Activated naive CD8-positive, alpha-beta T cell treated with anti-CD3 and anti-CD28 coated beads, Interleukin-2, amount 50 U/mL, for 24 hours (primary cell): ENCODE measurements around the gene PRX.
"Not testable (repeated sequence)": the region's sequence is repeated elsewhere in the genome, so short reads cannot be mapped to it uniquely, and the experiment has no call there.

Experiments
- ATAC-seq: fragments of 150-1000 bp; cut with Tn5 transposase; one replicate; pipeline ENCODE4 v1.10.0; 2021
- DNase-seq: peaks from one replicate; pipeline ENCODE4 v3.0.0; 2021
- H3K27ac Mint-ChIP-seq: one replicate; pipeline ENCODE4 v1.8.0; 2021; ENCODE audit warnings: mild to moderate bottlenecking, mixed read lengths
- H3K27me3 Mint-ChIP-seq: one replicate; pipeline ENCODE4 v1.8.0; 2021; ENCODE audit warnings: mixed read lengths
- H3K36me3 Mint-ChIP-seq: one replicate; pipeline ENCODE4 v1.8.0; 2021; ENCODE audit warnings: low read depth, mixed read lengths
- H3K4me1 Mint-ChIP-seq: one replicate; pipeline ENCODE4 v1.8.0; 2021; ENCODE audit warnings: mixed read lengths
- H3K4me3 Mint-ChIP-seq: one replicate; pipeline ENCODE4 v1.8.0; 2021; ENCODE audit warnings: mild to moderate bottlenecking, moderate library complexity, mixed read lengths
- H3K9me3 Mint-ChIP-seq: one replicate; pipeline ENCODE4 v1.8.0; 2021; ENCODE audit warnings: mixed read lengths

PRX gene

GRCh38 chr19:40444825-40445312 lies 31.7 kb upstream of the PRX start:
- Mint-ChIP-seq H3K4me3 (peak overlapping the region; percentile 96), H3K27ac (peak overlapping the region; percentile 83), H3K36me3 (peaks cover 9% of the 10 kb centered on the region), H3K4me1 (peaks cover 33% of the 10 kb centered on the region), H3K27me3 (no peaks in the 10 kb centered on the region), H3K9me3 (no peaks in the 10 kb centered on the region)
- DNase-seq, result no peak
- no peak for ATAC-seq

GRCh38 chr19:40444000-40444824 lies 31.0 kb upstream of the PRX start, which contains the start of gene SERTAD3:
Gene SERTAD3, minus strand, starts transcription at chr19:40444335. Its CDS starts 2,255 bp downstream, at chr19:40442080.
- no peaks in the 10 kb centered on the region for H3K27me3 Mint-ChIP-seq
- no peaks in the 10 kb centered on the region for H3K9me3 Mint-ChIP-seq
- DNase-seq (peak; percentile 97), ATAC-seq (peak; percentile 75)
- peaks cover 9% of the 10 kb centered on the region for H3K36me3 Mint-ChIP-seq
- H3K4me3 Mint-ChIP-seq, result peak within 1 kb of the TSS; percentile 96
- H3K27ac Mint-ChIP-seq, result peak within 1 kb of the TSS; percentile 92
- H3K4me1 Mint-ChIP-seq, result peaks cover 38% of the 10 kb centered on the region

GRCh38 chr19:40443131-40443999 lies 30.2 kb upstream of the PRX start:
- DNase-seq, result peak; percentile 99
- H3K4me1 Mint-ChIP-seq, result peaks cover 38% of the 10 kb centered on the region

GRCh38 chr19:40442328-40443130 lies 29.4 kb upstream of the PRX start:
- H3K27me3 Mint-ChIP-seq, result no peaks in the 10 kb centered on the region
- DNase-seq, result no peak

More at GRCh38 chr19:40443131-40443999, 30.2 kb upstream of the PRX start:
- Mint-ChIP-seq H3K27ac (peak overlapping the region; percentile 92), H3K9me3 (no peaks in the 10 kb centered on the region), H3K36me3 (peaks cover 9% of the 10 kb centered on the region), H3K4me3 (peak overlapping the region; percentile 96), H3K27me3 (no peaks in the 10 kb centered on the region)
- ATAC-seq, result peak; percentile 88

GRCh38 chr19:40441719-40442253 lies 28.6 kb upstream of the PRX start:
- H3K4me3 Mint-ChIP-seq, result peak overlapping the region; percentile 96
- H3K36me3 Mint-ChIP-seq, result peaks cover 9% of the 10 kb centered on the region
- no peaks in the 10 kb centered on the region for H3K27me3 Mint-ChIP-seq
- peak overlapping the region; percentile 92 for H3K27ac Mint-ChIP-seq
- no peak for ATAC-seq
- DNase-seq, result no peak
- H3K9me3 Mint-ChIP-seq, result no peaks in the 10 kb centered on the region
- H3K4me1 Mint-ChIP-seq, result peaks cover 38% of the 10 kb centered on the region

More at GRCh38 chr19:40442328-40443130, 29.4 kb upstream of the PRX start:
- no peak for ATAC-seq
- H3K4me3 Mint-ChIP-seq, result peak overlapping the region; percentile 96
- H3K27ac Mint-ChIP-seq, result peak overlapping the region; percentile 92
- H3K36me3 Mint-ChIP-seq, result peaks cover 9% of the 10 kb centered on the region
- no peaks in the 10 kb centered on the region for H3K9me3 Mint-ChIP-seq
- H3K4me1 Mint-ChIP-seq, result peaks cover 38% of the 10 kb centered on the region

- no peak overlapping the region for H3K27ac Mint-ChIP-seq
- H3K36me3 Mint-ChIP-seq, result peaks cover 9% of the 10 kb centered on the region
- no peaks in the 10 kb centered on the region for H3K9me3 Mint-ChIP-seq
Observed at GRCh38 chr19:40438284-40438683, 25.1 kb upstream of the PRX start.

GRCh38 chr19:40433391-40434216 lies 20.4 kb upstream of the PRX start:
- Mint-ChIP-seq H3K4me1 (peaks cover 19% of the 10 kb centered on the region), H3K4me3 (peak overlapping the region; percentile 83), H3K9me3 (no peaks in the 10 kb centered on the region)

More at GRCh38 chr19:40438284-40438683, 25.1 kb upstream of the PRX start:
- H3K27me3 Mint-ChIP-seq, result no peaks in the 10 kb centered on the region
- no peak for ATAC-seq
- H3K4me1 Mint-ChIP-seq, result peaks cover 42% of the 10 kb centered on the region
- no peak overlapping the region for H3K4me3 Mint-ChIP-seq
- no peak for DNase-seq

GRCh38 chr19:40432760-40433159 lies 19.6 kb upstream of the PRX start:
- not testable (repeated sequence) for H3K9me3 Mint-ChIP-seq, ATAC-seq, H3K36me3 Mint-ChIP-seq, DNase-seq, H3K27me3 Mint-ChIP-seq, H3K27ac Mint-ChIP-seq
- Mint-ChIP-seq H3K4me1 (peaks cover 19% of the 10 kb centered on the region), H3K4me3 (peak overlapping the region; percentile 83)

More at GRCh38 chr19:40433391-40434216, 20.4 kb upstream of the PRX start:
- Mint-ChIP-seq H3K27ac (peak overlapping the region; percentile 96), H3K36me3 (no peaks in the 10 kb centered on the region), H3K27me3 (no peaks in the 10 kb centered on the region)
- DNase-seq (peak; percentile 57), ATAC-seq (peak; percentile 87)

- Mint-ChIP-seq H3K36me3 (no peaks in the 10 kb centered on the region), H3K9me3 (no peaks in the 10 kb centered on the region), H3K27me3 (no peaks in the 10 kb centered on the region), H3K4me3 (no peak overlapping the region), H3K4me1 (peaks cover 22% of the 10 kb centered on the region), H3K27ac (no peak overlapping the region)
- no peak for ATAC-seq
- no peak for DNase-seq
Observed at GRCh38 chr19:40431698-40432097, 18.5 kb upstream of the PRX start.

GRCh38 chr19:40430242-40430641 lies 17.1 kb upstream of the PRX start:
- not testable (repeated sequence) for ATAC-seq, H3K4me3 Mint-ChIP-seq, H3K36me3 Mint-ChIP-seq, H3K9me3 Mint-ChIP-seq, H3K27ac Mint-ChIP-seq, H3K27me3 Mint-ChIP-seq, DNase-seq
- H3K4me1 Mint-ChIP-seq, result peaks cover 26% of the 10 kb centered on the region

GRCh38 chr19:40428197-40428596 lies 15.0 kb upstream of the PRX start:
- not testable (repeated sequence) for H3K9me3 Mint-ChIP-seq, DNase-seq, H3K27me3 Mint-ChIP-seq, H3K27ac Mint-ChIP-seq, H3K4me3 Mint-ChIP-seq, ATAC-seq, H3K36me3 Mint-ChIP-seq
- peaks cover 17% of the 10 kb centered on the region for H3K4me1 Mint-ChIP-seq

- Mint-ChIP-seq H3K4me1 (peaks cover 28% of the 10 kb centered on the region), H3K27ac (peak within 1 kb of the TSS; percentile 95), H3K27me3 (peaks cover 2% of the 10 kb centered on the region), H3K4me3 (peak within 1 kb of the TSS; percentile 96), H3K9me3 (no peaks in the 10 kb centered on the region), H3K36me3 (peaks cover 14% of the 10 kb centered on the region)
- ATAC-seq (peak; percentile 90), DNase-seq (peak; percentile 100)
Observed at GRCh38 chr19:40425450-40426287, 12.5 kb upstream of the PRX start, which contains the start of gene SERTAD1. Gene SERTAD1, minus strand, starts transcription at chr19:40425992. Its CDS starts 2,446 bp downstream, at chr19:40423546.
